Adipocyte (in vitro differentiated cells): ENCODE measurements around the gene CSF1.
A peak's percentile ranks its signal among the peaks of the same experiment; 100 is the strongest.

Experiments used
- DNase-seq: peaks from one replicate; pipeline ENCODE4 v3.0.0-alpha.2; 2015; ENCODE audit warnings: low read depth
- H3K27me3 ChIP-seq: replicated peaks from 2 replicates; pipeline ENCODE4 v1.7.0; 2013; ENCODE audit warnings: mild to moderate bottlenecking, low read length, moderate library complexity; ENCODE audit not compliant: control insufficient read depth, insufficient read depth
- H3K36me3 ChIP-seq: 2 replicates; pipeline ENCODE4 v1.7.0; 2013; ENCODE audit warnings: low read length, mild to moderate bottlenecking, moderate library complexity; ENCODE audit not compliant: control insufficient read depth, insufficient read depth, severe bottlenecking
- H3K4me1 ChIP-seq: 2 replicates; pipeline ENCODE4 v1.7.0; 2013; ENCODE audit warnings: mild to moderate bottlenecking, low read length, moderate library complexity; ENCODE audit not compliant: control insufficient read depth, insufficient read depth
- H3K4me3 ChIP-seq: 2 replicates; pipeline ENCODE4 v1.7.0; 2013; ENCODE audit warnings: mild to moderate bottlenecking, low read length, moderate library complexity
- H3K9ac ChIP-seq: 2 replicates; pipeline ENCODE4 v1.7.0; 2013; ENCODE audit warnings: mild to moderate bottlenecking, low read length, moderate library complexity
- H3K9me3 ChIP-seq: 2 replicates; pipeline ENCODE4 v1.7.0; 2013; ENCODE audit warnings: mild to moderate bottlenecking, low read length, moderate library complexity; ENCODE audit not compliant: control insufficient read depth

CSF1 gene

GRCh38 chr1:109884242-109884891 lies 26.3 kb upstream of the CSF1 start:
- Histone ChIP-seq H3K4me1 (peaks cover 39% of the 10 kb centered on the region), H3K4me3 (peak overlapping the region; percentile 46), H3K9me3 (no peaks in the 10 kb centered on the region), H3K9ac (peak overlapping the region; percentile 63), H3K27me3 (no peaks in the 10 kb centered on the region), H3K36me3 (no peaks in the 10 kb centered on the region)
- DNase-seq: no peak

- Histone ChIP-seq H3K4me3 (no peak overlapping the region), H3K9me3 (no peaks in the 10 kb centered on the region), H3K9ac (no peak overlapping the region), H3K36me3 (no peaks in the 10 kb centered on the region), H3K27me3 (no peaks in the 10 kb centered on the region), H3K4me1 (peaks cover 39% of the 10 kb centered on the region)
- no peak for DNase-seq
These were observed 25.1 kb upstream of the CSF1 start for GRCh38 chr1:109885589-109885988.

GRCh38 chr1:109886827-109887226 lies 23.8 kb upstream of the CSF1 start:
- no peaks in the 10 kb centered on the region for H3K9me3 ChIP-seq
- H3K27me3 ChIP-seq: no peaks in the 10 kb centered on the region
- peaks cover 29% of the 10 kb centered on the region for H3K4me1 ChIP-seq
- DNase-seq: no peak
- H3K9ac ChIP-seq: no peak overlapping the region
- H3K36me3 ChIP-seq: no peaks in the 10 kb centered on the region
- H3K4me3 ChIP-seq: no peak overlapping the region

DNA sequence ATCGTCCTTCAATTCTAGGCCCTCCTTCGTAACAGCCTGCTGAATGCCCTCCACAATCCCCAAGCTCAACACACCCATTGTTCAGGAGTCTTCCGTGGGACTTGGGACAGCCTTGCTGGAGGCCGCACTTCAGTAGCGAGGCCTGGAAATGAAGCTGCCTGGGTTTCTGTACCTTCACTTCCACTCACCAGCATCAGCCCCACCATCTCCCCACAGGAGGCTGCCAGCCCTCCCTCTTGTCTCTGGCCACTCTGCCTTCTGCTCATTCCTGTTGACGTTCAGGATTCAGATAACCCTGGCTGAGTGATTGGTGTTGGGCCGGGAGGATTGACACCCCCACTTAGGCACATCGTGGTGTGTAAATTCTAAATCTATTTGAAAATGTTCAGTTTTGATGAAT lies 23.4 kb upstream of the CSF1 start:
- H3K9me3 ChIP-seq: no peaks in the 10 kb centered on the region
- no peak overlapping the region for H3K9ac ChIP-seq
- no peaks in the 10 kb centered on the region for H3K36me3 ChIP-seq
- no peaks in the 10 kb centered on the region for H3K27me3 ChIP-seq
- H3K4me3 ChIP-seq: no peak overlapping the region
- no peak for DNase-seq
- peaks cover 27% of the 10 kb centered on the region for H3K4me1 ChIP-seq

DNA sequence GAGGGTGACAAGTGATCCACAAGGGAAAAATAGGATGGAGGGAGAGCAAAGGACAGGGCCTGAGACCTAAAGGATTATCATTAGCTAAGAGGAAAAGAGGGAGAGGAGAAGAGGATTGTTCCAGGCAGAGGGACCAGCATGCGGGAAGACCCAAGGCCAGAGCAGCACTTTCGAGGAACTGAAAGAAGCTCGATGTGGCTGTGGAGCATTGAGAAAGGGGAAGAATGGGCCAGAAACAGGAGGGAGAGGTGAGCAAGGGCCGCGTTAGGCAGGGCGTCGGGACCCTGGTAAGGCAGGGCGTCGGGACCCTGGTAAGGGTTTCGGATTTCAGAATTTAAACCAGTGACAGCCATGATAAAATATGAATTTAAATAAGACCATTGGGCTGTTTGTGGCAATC lies 22.8 kb upstream of the CSF1 start:
- Histone ChIP-seq H3K4me1 (peaks cover 28% of the 10 kb centered on the region), H3K9ac (no peak overlapping the region), H3K4me3 (no peak overlapping the region), H3K9me3 (no peaks in the 10 kb centered on the region), H3K27me3 (no peaks in the 10 kb centered on the region), H3K36me3 (no peaks in the 10 kb centered on the region)
- no peak for DNase-seq

DNA sequence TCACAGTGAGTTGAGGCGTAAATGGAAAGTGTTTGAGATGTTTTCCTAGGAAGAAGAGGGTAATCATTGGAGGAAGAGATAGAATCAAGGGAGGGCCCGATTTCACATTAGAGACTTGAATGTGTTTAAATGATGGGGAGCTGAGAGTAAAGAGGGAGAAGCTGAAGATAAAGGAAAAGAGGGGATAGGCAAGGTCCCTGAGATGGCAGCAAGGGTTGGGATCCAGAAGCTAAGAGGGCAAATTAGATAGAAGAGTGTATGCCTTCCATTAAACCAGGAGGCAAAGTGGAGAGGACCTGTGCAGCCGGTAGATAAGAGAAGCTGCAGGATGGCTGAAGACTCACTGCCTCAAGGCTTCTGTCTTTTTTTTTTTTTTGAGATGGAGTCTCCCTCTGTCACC lies 21.6 kb upstream of the CSF1 start:
- no peak overlapping the region for H3K9ac ChIP-seq
- no peak overlapping the region for H3K4me3 ChIP-seq
- H3K4me1 ChIP-seq: peaks cover 17% of the 10 kb centered on the region
- DNase-seq: no peak
- H3K9me3 ChIP-seq: no peaks in the 10 kb centered on the region
- no peaks in the 10 kb centered on the region for H3K36me3 ChIP-seq
- no peaks in the 10 kb centered on the region for H3K27me3 ChIP-seq

DNA sequence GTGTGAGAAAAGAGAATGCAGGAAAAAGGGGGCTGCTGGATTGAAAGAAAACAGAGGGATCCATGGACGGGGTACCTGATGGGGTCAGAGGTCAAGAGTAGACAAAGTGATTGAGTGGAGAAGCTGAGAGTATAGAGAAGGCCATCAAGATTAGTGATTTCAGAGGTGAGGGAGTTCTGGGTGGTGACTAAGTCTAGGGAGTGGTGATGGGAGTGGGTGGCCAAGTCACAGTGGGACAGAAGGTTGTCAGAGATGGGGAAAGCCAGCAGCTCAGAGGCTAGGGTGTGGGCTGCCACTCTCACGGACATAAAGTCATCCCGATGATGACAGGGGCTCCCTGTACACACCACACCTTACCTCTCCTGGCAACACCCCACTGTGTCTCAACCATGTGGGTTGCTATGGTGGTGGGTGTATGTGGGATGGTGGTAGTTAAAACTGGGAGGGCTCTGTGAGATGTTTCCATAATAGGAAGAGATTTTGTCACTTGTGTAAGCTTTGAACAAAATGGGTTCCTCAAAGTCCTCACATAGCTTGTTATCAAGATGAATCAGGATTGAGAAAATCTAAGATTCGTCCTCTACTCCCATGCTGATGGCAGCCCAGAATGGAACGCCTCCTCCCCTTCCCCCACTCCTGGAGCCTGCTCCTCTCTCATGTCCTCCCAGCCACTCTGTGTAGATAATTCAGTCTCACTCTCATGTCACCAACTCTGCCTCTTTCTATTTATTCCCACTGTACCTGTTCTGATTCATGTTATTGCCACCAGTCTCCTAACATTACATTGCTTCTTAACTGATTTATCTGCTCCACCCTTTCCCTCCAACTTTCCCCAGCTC lies 20.3 kb upstream of the CSF1 start:
- Histone ChIP-seq H3K9me3 (no peaks in the 10 kb centered on the region), H3K4me3 (no peak overlapping the region), H3K36me3 (no peaks in the 10 kb centered on the region), H3K27me3 (no peaks in the 10 kb centered on the region), H3K9ac (no peak overlapping the region), H3K4me1 (peaks cover 9% of the 10 kb centered on the region)
- no peak for DNase-seq

- Histone ChIP-seq H3K27me3 (no peaks in the 10 kb centered on the region), H3K4me1 (peaks cover 5% of the 10 kb centered on the region), H3K36me3 (no peaks in the 10 kb centered on the region), H3K9ac (no peak overlapping the region), H3K9me3 (no peaks in the 10 kb centered on the region), H3K4me3 (no peak overlapping the region)
- no peak for DNase-seq
These were observed 18.7 kb upstream of the CSF1 start for GRCh38 chr1:109891930-109892329.

GRCh38 chr1:109892561-109893368 lies 17.9 kb upstream of the CSF1 start:
- Histone ChIP-seq H3K9me3 (no peaks in the 10 kb centered on the region), H3K27me3 (no peaks in the 10 kb centered on the region), H3K36me3 (no peaks in the 10 kb centered on the region), H3K4me3 (no peak overlapping the region), H3K9ac (no peak overlapping the region), H3K4me1 (peaks cover 5% of the 10 kb centered on the region)
- no peak for DNase-seq

- no peaks in the 10 kb centered on the region for H3K9me3 ChIP-seq
- peaks cover 5% of the 10 kb centered on the region for H3K4me1 ChIP-seq
- no peak overlapping the region for H3K4me3 ChIP-seq
- H3K27me3 ChIP-seq: no peaks in the 10 kb centered on the region
- H3K36me3 ChIP-seq: no peaks in the 10 kb centered on the region
- no peak overlapping the region for H3K9ac ChIP-seq
- DNase-seq: no peak
These were observed 17.0 kb upstream of the CSF1 start for GRCh38 chr1:109893532-109894171.
